SH-SY5Y (cell line): ENCODE measurements around the gene BIRC6.

Experiments
- GATA2 ChIP-seq: IDR thresholded peaks from 2 replicates; pipeline ENCODE4 v1.6.1; 2011; ENCODE audit warnings: mild to moderate bottlenecking, low read depth, low read length
- GATA3 ChIP-seq: IDR thresholded peaks from 2 replicates; pipeline ENCODE4 v1.6.1; 2011; ENCODE audit warnings: low read depth, mild to moderate bottlenecking, low read length, moderate library complexity

Gene BIRC6

GRCh38 chr2:32647180-32647651 is 290.4 kb downstream of the BIRC6 start:
- TF ChIP-seq GATA3 (no peak), GATA2 (no peak)

- TF ChIP-seq GATA2 (no peak), GATA3 (no peak)
Measured at GRCh38 chr2:32652555-32653209, 295.9 kb downstream of the BIRC6 start.

- TF ChIP-seq GATA3 (no peak), GATA2 (no peak)
Measured at GRCh38 chr2:32656069-32656468, 299.2 kb downstream of the BIRC6 start.

GRCh38 chr2:32663864-32664263 is 307.0 kb downstream of the BIRC6 start:
- TF ChIP-seq GATA3, result no peak
- TF ChIP-seq GATA2, result no peak

- TF ChIP-seq GATA3 (no peak), GATA2 (no peak)
Measured at GRCh38 chr2:32666704-32667103, 309.9 kb downstream of the BIRC6 start.

- TF ChIP-seq GATA3 (no peak), GATA2 (no peak)
Measured at GRCh38 chr2:32668254-32668653, 311.4 kb downstream of the BIRC6 start.
